OCI-LY3 (cell line): Measurements from ENCODE around the gene KCTD2.

Experiments used
- CTCF ChIP-seq: fragments of 200-600, 300-600 bp; sonication (generic); IDR thresholded peaks from 2 replicates; pipeline ENCODE4 v1.5.1; 2014; ENCODE audit warnings: antibody characterized with exemption, low read length, low read depth
- EZH2phosphoT487 ChIP-seq: fragments of 200-600 bp; shearing (Covaris generic); IDR thresholded peaks from 2 replicates; pipeline ENCODE4 v1.6.1; 2018; ENCODE audit warnings: antibody characterized with exemption, mixed run types, low read depth

GRCh38 chr17:75079023-75079373, 32.0 kb downstream of the KCTD2 start:
- TF ChIP-seq CTCF: no peak
- TF ChIP-seq EZH2phosphoT487: no peak
